H1 (cell line): ENCODE measurements around the gene MYL7. TPM values are rescaled to one million over a fixed set of nuclear protein-coding genes. Genes with fewer than 3 reads are reported as not detected.

ENCODE experiments used
- CTCF ChIA-PET: fragments of 300-600 bp; sonication (Branson Sonifier 250); formaldehyde crosslinking; loops from one replicate; lab custom pipeline; 2021; ENCODE audit not compliant: partially characterized antibody; lab: Charles Lee
- POLR2A ChIA-PET: fragments of 300-600 bp; sonication (Branson Sonifier 250); formaldehyde crosslinking; loops from one replicate; lab custom pipeline; 2021; ENCODE audit warnings: inconsistent platforms; ENCODE audit not compliant: partially characterized antibody; lab: Charles Lee
- DNase-seq, 2 experiments: peaks; one replicate each; pipeline versions ENCODE4 v3.0.0 to v3.0.0-alpha.2; 2010 to 2022; ENCODE audit warnings: low spot score in 2 of 2, low read depth in 1 of 2, mixed read lengths in 1 of 2
- FAIRE-seq: peaks from 2 replicates; lab custom pipeline; 2011; peaks lifted over from hg19 to GRCh38; lab: Jason Lieb, UNC
- H2AFZ ChIP-seq: 2 replicates; pipeline ENCODE4 v1.8.1; 2012; ENCODE audit warnings: low read length, inconsistent platforms
- H2AK5ac ChIP-seq: 2 replicates; pipeline ENCODE4 v1.6.1; 2013; ENCODE audit warnings: low read depth, low read length
- H2BK120ac ChIP-seq: replicated peaks from 2 replicates; pipeline ENCODE3; 2013; ENCODE audit warnings: low read depth, low read length, inconsistent platforms
- H2BK12ac ChIP-seq: 2 replicates; pipeline ENCODE4 v1.6.1; 2013; ENCODE audit warnings: low read depth, low read length
- H2BK15ac ChIP-seq: 2 replicates; pipeline ENCODE4 v1.6.1; 2013; ENCODE audit warnings: low read length
- H2BK20ac ChIP-seq: 2 replicates; pipeline ENCODE4 v1.6.1; 2013; ENCODE audit warnings: low read length
- H2BK5ac ChIP-seq: 2 replicates; pipeline ENCODE4 v1.6.1; 2013; ENCODE audit warnings: low read depth, low read length
- H3K14ac ChIP-seq: 2 replicates; pipeline ENCODE4 v1.6.1; 2013; ENCODE audit warnings: inconsistent platforms; ENCODE audit not compliant: insufficient read length
- H3K18ac ChIP-seq: 2 replicates; pipeline ENCODE4 v1.6.1; 2013; ENCODE audit warnings: low read length; ENCODE audit errors: extremely low read depth
- H3K23ac ChIP-seq: 2 replicates; pipeline ENCODE4 v1.6.1; 2013; ENCODE audit warnings: inconsistent platforms; ENCODE audit not compliant: insufficient read length
- H3K23me2 ChIP-seq: 2 replicates; pipeline ENCODE4 v1.6.1; 2013; ENCODE audit warnings: low read depth, low read length
- H3K27ac ChIP-seq: 2 replicates; pipeline ENCODE4 v1.6.1; 2011; ENCODE audit warnings: low read depth, low read length, inconsistent platforms
- H3K27me3 ChIP-seq, 4 experiments: replicated peaks in 1 of 4; 1 replicate in 1 of 4; 2 replicates in 3 of 4; pipeline versions ENCODE4 v1.6.1 to v1.8.1; 2011 to 2013; ENCODE audit warnings: low read length in 3 of 4, mild to moderate bottlenecking in 3 of 4, inconsistent platforms in 2 of 4, mixed read lengths in 2 of 4, moderate library complexity in 1 of 4; ENCODE audit not compliant: control insufficient read depth in 3 of 4, insufficient read depth in 3 of 4; ENCODE audit errors: extremely low read depth in 1 of 4
- H3K36me3 ChIP-seq, 4 experiments: 2 replicates each; pipeline versions ENCODE4 v1.6.1 to v1.8.1; 2011 to 2013; ENCODE audit warnings: mild to moderate bottlenecking in 4 of 4, low read length in 3 of 4, moderate library complexity in 2 of 4, control low read depth in 1 of 4, inconsistent platforms in 1 of 4; ENCODE audit not compliant: insufficient read depth in 4 of 4, control insufficient read depth in 2 of 4
- H3K4ac ChIP-seq: replicated peaks from 2 replicates; pipeline ENCODE3; 2013; ENCODE audit warnings: low read length, low read depth, mixed read lengths, inconsistent platforms; ENCODE audit not compliant: insufficient read length
- H3K4me1 ChIP-seq, 4 experiments: replicated peaks in 1 of 4; 1 replicate in 1 of 4; 2 replicates in 3 of 4; pipeline versions ENCODE4 v1.6.1 to v1.8.1; 2011 to 2013; ENCODE audit warnings: low read length in 3 of 4, inconsistent platforms in 2 of 4, mixed read lengths in 1 of 4; ENCODE audit not compliant: insufficient read depth in 4 of 4, control insufficient read depth in 3 of 4
- H3K4me2 ChIP-seq, 2 experiments: 2 replicates each; pipeline versions ENCODE4 v1.6.1 to v1.8.1; 2011 to 2013; ENCODE audit warnings: low read depth in 2 of 2, low read length in 2 of 2, control low read depth in 1 of 2, inconsistent platforms in 1 of 2, mild to moderate bottlenecking in 1 of 2; ENCODE audit not compliant: insufficient read depth in 1 of 2
- H3K4me3 ChIP-seq, 4 experiments: fragments of 200-600, 300-600 bp in 1 of 4; sonication (generic), shearing (Covaris generic), sonication (Bioruptor Twin) in 1 of 4; 2 replicates each; pipeline versions ENCODE4 v1.5.1 to v1.8.1; 2011 to 2016; ENCODE audit warnings: low read length in 4 of 4, low read depth in 3 of 4, control low read depth in 2 of 4, inconsistent platforms in 2 of 4, mild to moderate bottlenecking in 2 of 4, mixed read lengths in 1 of 4, moderate library complexity in 1 of 4; ENCODE audit not compliant: insufficient read depth in 2 of 4; ENCODE audit errors: extremely low read depth in 1 of 4
- H3K56ac ChIP-seq: replicated peaks from 2 replicates; pipeline ENCODE3; 2013; ENCODE audit warnings: low read depth, mild to moderate bottlenecking, mixed read lengths, low read length, inconsistent platforms; ENCODE audit not compliant: insufficient read length
- H3K79me1 ChIP-seq: 2 replicates; pipeline ENCODE4 v1.6.1; 2013; ENCODE audit warnings: low read depth, low read length, control low read depth
- H3K79me2 ChIP-seq, 2 experiments: 2 replicates each; pipeline versions ENCODE4 v1.6.1 to v1.8.1; 2012 to 2013; ENCODE audit warnings: low read length in 2 of 2, mild to moderate bottlenecking in 2 of 2, inconsistent platforms in 1 of 2; ENCODE audit not compliant: insufficient read depth in 2 of 2, control insufficient read depth in 1 of 2
- H3K9ac ChIP-seq, 4 experiments: replicated peaks in 1 of 4; 1 replicate in 1 of 4; 2 replicates in 3 of 4; pipeline versions ENCODE4 v1.6.1 to v1.8.1; 2011 to 2013; ENCODE audit warnings: low read depth in 3 of 4, low read length in 3 of 4, control low read depth in 2 of 4, mild to moderate bottlenecking in 2 of 4, moderate library complexity in 2 of 4, inconsistent platforms in 1 of 4; ENCODE audit errors: extremely low read depth in 1 of 4
- H3K9me3 ChIP-seq, 2 experiments: 2 replicates each; pipeline versions ENCODE4 v1.6.1 to v1.8.1; 2012 to 2013; ENCODE audit warnings: mild to moderate bottlenecking in 2 of 2, moderate library complexity in 2 of 2, control low read depth in 1 of 2, inconsistent platforms in 1 of 2, low read depth in 1 of 2, low read length in 1 of 2, mixed read lengths in 1 of 2; ENCODE audit not compliant: insufficient read depth in 2 of 2
- H4K20me1 ChIP-seq, 2 experiments: replicated peaks in 1 of 2; 2 replicates each; pipeline versions ENCODE3 to v1.8.1; 2011 to 2013; ENCODE audit warnings: inconsistent platforms in 2 of 2, low read length in 2 of 2, mild to moderate bottlenecking in 1 of 2; ENCODE audit not compliant: insufficient read depth in 2 of 2, control insufficient read depth in 1 of 2
- H4K5ac ChIP-seq: 2 replicates; pipeline ENCODE4 v1.6.1; 2013; ENCODE audit warnings: low read length, low read depth, mixed read lengths, inconsistent platforms; ENCODE audit not compliant: insufficient read length
- H4K8ac ChIP-seq: 2 replicates; pipeline ENCODE4 v1.8.0; 2013; ENCODE audit warnings: mild to moderate bottlenecking, moderate library complexity, low read length, inconsistent platforms; ENCODE audit not compliant: insufficient read depth; ENCODE audit errors: extremely low read depth
- H4K91ac ChIP-seq: replicated peaks from 2 replicates; pipeline ENCODE3; 2013; ENCODE audit warnings: low read length, mixed read lengths, inconsistent platforms; ENCODE audit not compliant: insufficient read length
- BRCA1 ChIP-seq: IDR thresholded peaks from 2 replicates; pipeline ENCODE4 v1.6.1; 2012; ENCODE audit warnings: low read depth, low read length, improper control_type of control experiment
- HDAC6 ChIP-seq: IDR thresholded peaks from one replicate; pipeline ENCODE4 v1.7.1; 2012; ENCODE audit warnings: low read depth, mild to moderate bottlenecking, inconsistent platforms, low read length, moderate library complexity
- MAFK ChIP-seq: IDR thresholded peaks from 2 replicates; pipeline ENCODE4 v1.6.1; 2012; ENCODE audit warnings: low read depth, mild to moderate bottlenecking, improper control_type of control experiment, low read length
- POU5F1 ChIP-seq: IDR thresholded peaks from 2 replicates; pipeline ENCODE4 v1.6.1; 2011; ENCODE audit warnings: low read depth, mild to moderate bottlenecking, low read length, moderate library complexity
- RFX5 ChIP-seq: IDR thresholded peaks from 2 replicates; pipeline ENCODE4 v1.6.1; 2011; ENCODE audit warnings: low read depth, low read length, improper control_type of control experiment, borderline replicate concordance
- SIN3A ChIP-seq, 2 experiments: IDR thresholded peaks in 1 of 2; conservative IDR thresholded peaks in 1 of 2; 2 replicates each; pipeline ENCODE4 v1.6.1; 2011 to 2012; ENCODE audit warnings: low read length in 2 of 2, improper control_type of control experiment in 1 of 2, low read depth in 1 of 2, mild to moderate bottlenecking in 1 of 2
- SP4 ChIP-seq: IDR thresholded peaks from 2 replicates; pipeline ENCODE4 v1.6.1; 2012; ENCODE audit warnings: low read length, inconsistent platforms
- polyA plus RNA-seq, 7 experiments: library from polyadenylated mRNA; depleted of rRNA in 3 of 7; stranded (reverse) in 5 of 7; unstranded in 2 of 7; fragments of >200 nt in 5 of 7; fragments of 200-250 nt in 2 of 7; gene quantifications; 1 replicate in 5 of 7; 2 replicates in 1 of 7; 4 replicates in 1 of 7; pipeline versions ENCODE4 v1.2.1 to v1.2.3, GENCODE V29; 2011 to 2013; ENCODE audit warnings: missing spikeins in 2 of 7, mixed read lengths in 2 of 7
- total RNA-seq: library from RNA; stranded (reverse); fragmentation: NEBNext Ultra II Directional; extraction: Animal tissue kit (Norgen Biotek cat#: 25700); gene quantifications from 2 replicates; pipeline ENCODE4 v1.2.1, GENCODE V29; 2021

Gene MYL7
- total and polyA plus RNA-seq, 2 of the 8 experiments (the other 6 are each of a cell fraction or from before 2014, with no cell fraction given): 3.3 to 3.4 TPM

DNA sequence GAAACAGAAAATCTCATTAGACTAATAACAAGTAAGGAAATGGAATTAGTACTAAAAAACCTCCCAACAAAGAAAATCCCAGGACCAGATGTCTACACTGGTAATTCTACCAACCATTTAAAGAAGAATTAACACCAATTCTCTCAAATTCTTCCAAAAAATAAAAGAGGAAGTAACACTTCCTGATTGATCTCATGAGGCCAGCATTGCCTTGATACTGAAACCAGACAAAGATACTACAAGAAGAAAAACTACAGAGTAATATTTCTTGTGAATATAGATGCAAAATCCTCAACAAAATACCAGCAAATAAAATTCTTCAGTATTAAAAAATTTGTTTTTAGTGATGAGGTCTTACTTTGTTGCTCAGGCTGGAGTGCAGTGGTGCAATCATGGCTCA, 26.8 kb upstream of the MYL7 start:
- Histone ChIP-seq H3K79me1 (no peaks in the 10 kb centered on the region), H3K14ac (no peak overlapping the region), H3K27ac (no peak overlapping the region), H3K18ac (no peak overlapping the region), H3K4ac (no peak overlapping the region), H3K23me2 (no peaks in the 10 kb centered on the region), H2AK5ac (no peak overlapping the region), H2BK12ac (no peak overlapping the region), H3K4me2 (no peak overlapping the region), H4K20me1 (no peaks in the 10 kb centered on the region), H3K4me3 (no peak overlapping the region), H2BK15ac (no peak overlapping the region), H4K5ac (no peak overlapping the region), H4K91ac (no peak overlapping the region), H3K23ac (no peak overlapping the region), H3K56ac (no peak overlapping the region), H3K27me3 (no peaks in the 10 kb centered on the region; a peak in 1 of 7 replicates), H2BK20ac (no peak overlapping the region), H3K79me2 (no peaks in the 10 kb centered on the region), H3K4me1 (peaks cover 2 to 5% (median 4%) of the 10 kb centered on the region in 4 experiments; a peak in 5 of 7 replicates), H2BK5ac (no peak overlapping the region), H4K8ac (no peak overlapping the region), H3K9me3 (no peaks in the 10 kb centered on the region), H3K36me3 (no peaks in the 10 kb centered on the region), H2AFZ (no peak overlapping the region), H2BK120ac (no peak overlapping the region), H3K9ac (no peak overlapping the region)
- DNase-seq (no peak), FAIRE-seq (no peak)
- ChIA-PET POLR2A (no interaction called here), CTCF (interaction anchor here (1.8 kb wide), 1 partner anchor 37 kb away, joined by 4 read pairs; no protein-coding TSS in a partner anchor)
- TF ChIP-seq BRCA1: no peak
- no peak for TF ChIP-seq SIN3A (conservative IDR thresholded peaks at IDR 0.05 in 1 of 2, IDR thresholded peaks at IDR 0.05 in 1 of 2; ENCODE audit: low read depth in 1 of 2, low read length in 2 of 2)
- TF ChIP-seq SP4: no peak
- no peak for TF ChIP-seq HDAC6
- no peak for TF ChIP-seq POU5F1
- TF ChIP-seq MAFK: no peak
- TF ChIP-seq RFX5: no peak
